K562 (cell line): Measurements from ENCODE around the gene PPP2R3B. TPM values are rescaled to one million over a fixed set of nuclear protein-coding genes. Genes with fewer than 3 reads are reported as not detected.
A peak's percentile ranks its signal among the peaks of the same experiment; 100 is the strongest.

Experiments
- CSDE1 ChIP-seq, 2 experiments: fragments of 450-650 bp; IDR thresholded peaks; 2 replicates each; pipeline ENCODE4 v1.6.1; 2016; ENCODE audit warnings: mild to moderate bottlenecking in 1 of 2
- MBD2 ChIP-seq: sonication (generic); IDR thresholded peaks from 2 replicates; pipeline ENCODE4 v1.6.1; 2016; ENCODE audit warnings: low read depth, borderline replicate concordance
- NELFE ChIP-seq: IDR thresholded peaks from 2 replicates; pipeline ENCODE4 v1.6.1; 2011; ENCODE audit warnings: mild to moderate bottlenecking; ENCODE audit not compliant: insufficient read depth, insufficient read length
- NFE2L1 ChIP-seq: fragments of 450-650 bp; IDR thresholded peaks from 2 replicates; pipeline ENCODE4 v1.6.1; 2016; ENCODE audit warnings: missing genetic modification characterization, low read depth, mild to moderate bottlenecking, missing compliant biosample characterization, moderate library complexity, borderline replicate concordance
- POLR2H ChIP-seq: IDR thresholded peaks from 2 replicates; pipeline ENCODE4 v1.6.1; 2016; ENCODE audit warnings: missing genetic modification characterization, low read depth, mild to moderate bottlenecking, control low read depth, missing compliant biosample characterization, moderate library complexity
- SIRT6 ChIP-seq: IDR thresholded peaks from one replicate; pipeline ENCODE4 v1.6.1; 2012; ENCODE audit warnings: low read depth, mild to moderate bottlenecking, control low read depth, inconsistent platforms, low read length, moderate library complexity
- TAF9B ChIP-seq: fragments of 450-650 bp; IDR thresholded peaks from 2 replicates; pipeline ENCODE4 v1.6.1; 2018; ENCODE audit warnings: mild to moderate bottlenecking; ENCODE audit not compliant: partially characterized antibody
- ZSCAN32 ChIP-seq: fragments of 450-650 bp; formaldehyde crosslinking; IDR thresholded peaks from 2 replicates; pipeline ENCODE4 v1.4.0; 2020; ENCODE audit warnings: mild to moderate bottlenecking, moderate library complexity
- polyA plus RNA-seq, 8 experiments: library from polyadenylated mRNA; depleted of rRNA in 4 of 8; stranded (reverse) in 5 of 8; unstranded in 3 of 8; fragments of >200 nt; fragmentation: Nextera tagmentation in 2 of 8; fragmentation: Illumina TruSeq in 1 of 8; extraction: Ambion mirVana in 2 of 8; extraction: Trizol in 1 of 8; gene quantifications; 2 replicates each; pipeline versions ENCODE4 v1.2.1 to v1.2.3, GENCODE V29; 2011 to 2014; ENCODE audit warnings: inconsistent platforms in 1 of 8, missing spikeins in 1 of 8
- total RNA-seq, 7 experiments: library from RNA; depleted of rRNA in 6 of 7; stranded (reverse); fragments of >200 nt in 6 of 7; fragmentation: Illumina TruSeq in 2 of 7; extraction: Trizol in 2 of 7; gene quantifications; 2 replicates each; pipeline versions ENCODE4 v1.2.1 to v1.2.3, GENCODE V29; 2011 to 2021; ENCODE audit warnings: low replicate concordance in 1 of 7
- TF ChIP-seq, protein P1 (sequence below): fragments of 250-450 bp; sonication (Bioruptor Pico); IDR thresholded peaks from 2 replicates; pipeline ENCODE4 v1.9.0; 2021; ENCODE audit warnings: mild to moderate bottlenecking, inconsistent platforms
- TF ChIP-seq, protein P2 (sequence below): sonication (generic); formaldehyde crosslinking; IDR thresholded peaks from 2 replicates; pipeline ENCODE4 v1.8.0; 2023; ENCODE audit warnings: missing genetic modification reagents, mild to moderate bottlenecking, borderline replicate concordance
- TF ChIP-seq, protein P3 (sequence below): fragments of 450-650 bp; formaldehyde crosslinking; IDR thresholded peaks from 2 replicates; pipeline ENCODE4 v1.4.0; 2022; ENCODE audit warnings: missing genetic modification characterization
- TF ChIP-seq, protein P4 (sequence below): fragments of 200-800 bp; sonication (Bioruptor generic); IDR thresholded peaks from 2 replicates; pipeline ENCODE4 v1.6.1; 2017; ENCODE audit warnings: missing genetic modification characterization, missing compliant biosample characterization
- TF ChIP-seq, protein P5 (sequence below): fragments of 450-650 bp; formaldehyde crosslinking; IDR thresholded peaks from 2 replicates; pipeline ENCODE4 v1.4.0; 2020; ENCODE audit warnings: mild to moderate bottlenecking, moderate library complexity

Gene PPP2R3B
- total and polyA plus RNA-seq, 9 of the 15 experiments (the other 6 are each of a cell fraction or from before 2014, with no cell fraction given) = 0.04 to 18.2 (median 8.2) TPM; not detected in 1

DNA sequence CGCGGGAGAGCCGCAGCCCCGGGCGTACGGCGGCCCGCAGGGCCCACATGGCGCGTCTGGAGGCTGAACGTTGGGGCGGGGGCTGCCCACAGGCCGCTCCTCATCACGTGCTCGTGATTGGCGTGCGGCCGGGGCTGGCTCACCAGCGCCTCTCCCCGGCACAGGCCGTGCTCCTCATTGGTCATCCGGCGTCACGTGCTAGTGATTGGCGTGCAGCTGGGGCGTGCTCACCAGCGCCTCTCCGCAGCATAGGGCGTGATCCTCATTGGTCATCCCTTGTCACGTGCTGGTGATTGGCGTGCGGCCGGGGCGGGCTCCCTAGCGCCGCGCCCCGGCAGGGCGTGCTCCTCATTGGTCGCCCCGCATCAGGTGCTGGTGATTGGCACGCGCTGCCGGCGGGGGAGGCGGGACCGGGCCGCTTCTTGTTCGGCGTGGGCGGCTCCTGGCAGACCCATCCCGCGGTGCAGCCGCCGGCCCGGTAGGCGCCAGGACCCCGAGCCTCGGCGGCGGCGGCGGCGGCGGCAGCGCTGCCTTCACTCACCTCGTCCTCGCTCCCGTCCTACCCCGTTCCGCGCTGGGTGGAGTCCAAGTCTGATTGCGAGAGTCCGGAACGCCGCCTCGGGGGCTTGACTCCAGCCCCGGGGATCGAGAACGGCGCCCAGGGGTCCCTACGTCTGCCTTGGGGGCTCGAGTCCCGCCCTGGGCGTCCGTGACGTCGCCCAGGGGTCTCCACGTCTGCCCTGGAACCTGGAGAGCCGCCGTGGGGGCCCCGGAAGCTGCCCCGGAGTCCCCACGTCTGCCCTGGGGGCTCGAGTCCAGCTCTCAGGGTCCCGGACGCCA lies 67.7 kb downstream of the PPP2R3B start, which contains the start of gene GTPBP6 (continued):
- no peak for TF ChIP-seq NFE2L1 (tag)
- TF ChIP-seq MBD2 = peak; percentile 90; the same call in 1 of the 2 replicates
- no peak for TF ChIP-seq ZSCAN32 (CRISPR knock-in tag)
- TF ChIP-seq, protein P1, sequence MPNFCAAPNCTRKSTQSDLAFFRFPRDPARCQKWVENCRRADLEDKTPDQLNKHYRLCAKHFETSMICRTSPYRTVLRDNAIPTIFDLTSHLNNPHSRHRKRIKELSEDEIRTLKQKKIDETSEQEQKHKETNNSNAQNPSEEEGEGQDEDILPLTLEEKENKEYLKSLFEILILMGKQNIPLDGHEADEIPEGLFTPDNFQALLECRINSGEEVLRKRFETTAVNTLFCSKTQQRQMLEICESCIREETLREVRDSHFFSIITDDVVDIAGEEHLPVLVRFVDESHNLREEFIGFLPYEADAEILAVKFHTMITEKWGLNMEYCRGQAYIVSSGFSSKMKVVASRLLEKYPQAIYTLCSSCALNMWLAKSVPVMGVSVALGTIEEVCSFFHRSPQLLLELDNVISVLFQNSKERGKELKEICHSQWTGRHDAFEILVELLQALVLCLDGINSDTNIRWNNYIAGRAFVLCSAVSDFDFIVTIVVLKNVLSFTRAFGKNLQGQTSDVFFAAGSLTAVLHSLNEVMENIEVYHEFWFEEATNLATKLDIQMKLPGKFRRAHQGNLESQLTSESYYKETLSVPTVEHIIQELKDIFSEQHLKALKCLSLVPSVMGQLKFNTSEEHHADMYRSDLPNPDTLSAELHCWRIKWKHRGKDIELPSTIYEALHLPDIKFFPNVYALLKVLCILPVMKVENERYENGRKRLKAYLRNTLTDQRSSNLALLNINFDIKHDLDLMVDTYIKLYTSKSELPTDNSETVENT (CRISPR knock-in tag) = no peak
- TF ChIP-seq TAF9B = peak; percentile 58
- TF ChIP-seq, protein P2, sequence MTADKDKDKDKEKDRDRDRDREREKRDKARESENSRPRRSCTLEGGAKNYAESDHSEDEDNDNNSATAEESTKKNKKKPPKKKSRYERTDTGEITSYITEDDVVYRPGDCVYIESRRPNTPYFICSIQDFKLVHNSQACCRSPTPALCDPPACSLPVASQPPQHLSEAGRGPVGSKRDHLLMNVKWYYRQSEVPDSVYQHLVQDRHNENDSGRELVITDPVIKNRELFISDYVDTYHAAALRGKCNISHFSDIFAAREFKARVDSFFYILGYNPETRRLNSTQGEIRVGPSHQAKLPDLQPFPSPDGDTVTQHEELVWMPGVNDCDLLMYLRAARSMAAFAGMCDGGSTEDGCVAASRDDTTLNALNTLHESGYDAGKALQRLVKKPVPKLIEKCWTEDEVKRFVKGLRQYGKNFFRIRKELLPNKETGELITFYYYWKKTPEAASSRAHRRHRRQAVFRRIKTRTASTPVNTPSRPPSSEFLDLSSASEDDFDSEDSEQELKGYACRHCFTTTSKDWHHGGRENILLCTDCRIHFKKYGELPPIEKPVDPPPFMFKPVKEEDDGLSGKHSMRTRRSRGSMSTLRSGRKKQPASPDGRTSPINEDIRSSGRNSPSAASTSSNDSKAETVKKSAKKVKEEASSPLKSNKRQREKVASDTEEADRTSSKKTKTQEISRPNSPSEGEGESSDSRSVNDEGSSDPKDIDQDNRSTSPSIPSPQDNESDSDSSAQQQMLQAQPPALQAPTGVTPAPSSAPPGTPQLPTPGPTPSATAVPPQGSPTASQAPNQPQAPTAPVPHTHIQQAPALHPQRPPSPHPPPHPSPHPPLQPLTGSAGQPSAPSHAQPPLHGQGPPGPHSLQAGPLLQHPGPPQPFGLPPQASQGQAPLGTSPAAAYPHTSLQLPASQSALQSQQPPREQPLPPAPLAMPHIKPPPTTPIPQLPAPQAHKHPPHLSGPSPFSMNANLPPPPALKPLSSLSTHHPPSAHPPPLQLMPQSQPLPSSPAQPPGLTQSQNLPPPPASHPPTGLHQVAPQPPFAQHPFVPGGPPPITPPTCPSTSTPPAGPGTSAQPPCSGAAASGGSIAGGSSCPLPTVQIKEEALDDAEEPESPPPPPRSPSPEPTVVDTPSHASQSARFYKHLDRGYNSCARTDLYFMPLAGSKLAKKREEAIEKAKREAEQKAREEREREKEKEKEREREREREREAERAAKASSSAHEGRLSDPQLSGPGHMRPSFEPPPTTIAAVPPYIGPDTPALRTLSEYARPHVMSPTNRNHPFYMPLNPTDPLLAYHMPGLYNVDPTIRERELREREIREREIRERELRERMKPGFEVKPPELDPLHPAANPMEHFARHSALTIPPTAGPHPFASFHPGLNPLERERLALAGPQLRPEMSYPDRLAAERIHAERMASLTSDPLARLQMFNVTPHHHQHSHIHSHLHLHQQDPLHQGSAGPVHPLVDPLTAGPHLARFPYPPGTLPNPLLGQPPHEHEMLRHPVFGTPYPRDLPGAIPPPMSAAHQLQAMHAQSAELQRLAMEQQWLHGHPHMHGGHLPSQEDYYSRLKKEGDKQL (CRISPR knock-in tag) = no peak
- TF ChIP-seq CSDE1 (IDR thresholded peaks at IDR 0.05) = no peak
- TF ChIP-seq, protein P3, sequence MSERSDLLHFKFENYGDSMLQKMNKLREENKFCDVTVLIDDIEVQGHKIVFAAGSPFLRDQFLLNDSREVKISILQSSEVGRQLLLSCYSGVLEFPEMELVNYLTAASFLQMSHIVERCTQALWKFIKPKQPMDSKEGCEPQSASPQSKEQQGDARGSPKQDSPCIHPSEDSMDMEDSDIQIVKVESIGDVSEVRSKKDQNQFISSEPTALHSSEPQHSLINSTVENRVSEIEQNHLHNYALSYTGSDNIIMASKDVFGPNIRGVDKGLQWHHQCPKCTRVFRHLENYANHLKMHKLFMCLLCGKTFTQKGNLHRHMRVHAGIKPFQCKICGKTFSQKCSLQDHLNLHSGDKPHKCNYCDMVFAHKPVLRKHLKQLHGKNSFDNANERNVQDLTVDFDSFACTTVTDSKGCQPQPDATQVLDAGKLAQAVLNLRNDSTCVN (CRISPR knock-in tag) = no peak
- TF ChIP-seq, protein P4, sequence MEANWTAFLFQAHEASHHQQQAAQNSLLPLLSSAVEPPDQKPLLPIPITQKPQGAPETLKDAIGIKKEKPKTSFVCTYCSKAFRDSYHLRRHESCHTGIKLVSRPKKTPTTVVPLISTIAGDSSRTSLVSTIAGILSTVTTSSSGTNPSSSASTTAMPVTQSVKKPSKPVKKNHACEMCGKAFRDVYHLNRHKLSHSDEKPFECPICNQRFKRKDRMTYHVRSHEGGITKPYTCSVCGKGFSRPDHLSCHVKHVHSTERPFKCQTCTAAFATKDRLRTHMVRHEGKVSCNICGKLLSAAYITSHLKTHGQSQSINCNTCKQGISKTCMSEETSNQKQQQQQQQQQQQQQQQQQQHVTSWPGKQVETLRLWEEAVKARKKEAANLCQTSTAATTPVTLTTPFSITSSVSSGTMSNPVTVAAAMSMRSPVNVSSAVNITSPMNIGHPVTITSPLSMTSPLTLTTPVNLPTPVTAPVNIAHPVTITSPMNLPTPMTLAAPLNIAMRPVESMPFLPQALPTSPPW (CRISPR knock-in tag) = peak; percentile 82
- TF ChIP-seq POLR2H (tag) = no peak
- no peak for TF ChIP-seq SIRT6
- TF ChIP-seq NELFE = no peak
- TF ChIP-seq, protein P5, sequence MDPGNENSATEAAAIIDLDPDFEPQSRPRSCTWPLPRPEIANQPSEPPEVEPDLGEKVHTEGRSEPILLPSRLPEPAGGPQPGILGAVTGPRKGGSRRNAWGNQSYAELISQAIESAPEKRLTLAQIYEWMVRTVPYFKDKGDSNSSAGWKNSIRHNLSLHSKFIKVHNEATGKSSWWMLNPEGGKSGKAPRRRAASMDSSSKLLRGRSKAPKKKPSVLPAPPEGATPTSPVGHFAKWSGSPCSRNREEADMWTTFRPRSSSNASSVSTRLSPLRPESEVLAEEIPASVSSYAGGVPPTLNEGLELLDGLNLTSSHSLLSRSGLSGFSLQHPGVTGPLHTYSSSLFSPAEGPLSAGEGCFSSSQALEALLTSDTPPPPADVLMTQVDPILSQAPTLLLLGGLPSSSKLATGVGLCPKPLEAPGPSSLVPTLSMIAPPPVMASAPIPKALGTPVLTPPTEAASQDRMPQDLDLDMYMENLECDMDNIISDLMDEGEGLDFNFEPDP (CRISPR knock-in tag) = no peak
